Measurements from ENCODE around the gene MAML3.

Gene MAML3

GRCh38 chr4:139776235-139776634, 377.7 kb downstream of the MAML3 start:
- H3K9ac ChIP-seq (ENCODE audit: low read length), result no peak overlapping the region
- no peak overlapping the region for H3K27ac ChIP-seq (ENCODE audit: low read length)
- H3K27me3 ChIP-seq (ENCODE audit: low read depth, low read length), result peaks cover 51% of the 10 kb centered on the region
- TF ChIP-seq CTCF (IDR thresholded peaks at IDR 0.05; ENCODE audit: low read depth, low read length) (no peak), EZH2phosphoT487 (IDR thresholded peaks at IDR 0.05; ENCODE audit: low read depth) (no peak)
- no peaks in the 10 kb centered on the region for H4K20me1 ChIP-seq (ENCODE audit: insufficient read depth, low read length)
- H3K36me3 ChIP-seq (replicated peaks; ENCODE audit: low read depth, low read length), result no peaks in the 10 kb centered on the region
- no peaks in the 10 kb centered on the region for H3K4me1 ChIP-seq (ENCODE audit: low read length)
- no peaks in the 10 kb centered on the region for H3K79me2 ChIP-seq (ENCODE audit: low read length)
- no peak overlapping the region for H3K4me3 ChIP-seq (ENCODE audit: low read length)
- H3K9me3 ChIP-seq (ENCODE audit: insufficient read depth, low read length), result no peaks in the 10 kb centered on the region
- no peak overlapping the region for H3K4me2 ChIP-seq (ENCODE audit: low read length)
- H2AFZ ChIP-seq (ENCODE audit: low read depth, low read length), result no peak overlapping the region

GRCh38 chr4:139774759-139775487, 379.1 kb downstream of the MAML3 start:
- H4K20me1 ChIP-seq (ENCODE audit: insufficient read depth, low read length), result no peaks in the 10 kb centered on the region
- H3K4me1 ChIP-seq (ENCODE audit: low read length), result no peaks in the 10 kb centered on the region
- H3K79me2 ChIP-seq (ENCODE audit: low read length), result no peaks in the 10 kb centered on the region
- no peak overlapping the region for H2AFZ ChIP-seq (ENCODE audit: low read depth, low read length)
- no peaks in the 10 kb centered on the region for H3K36me3 ChIP-seq (replicated peaks; ENCODE audit: low read depth, low read length)
- H3K27ac ChIP-seq (ENCODE audit: low read length), result no peak overlapping the region
- peaks cover 64% of the 10 kb centered on the region for H3K27me3 ChIP-seq (ENCODE audit: low read depth, low read length)
- no peaks in the 10 kb centered on the region for H3K9me3 ChIP-seq (ENCODE audit: insufficient read depth, low read length)
- no peak overlapping the region for H3K9ac ChIP-seq (ENCODE audit: low read length)
- TF ChIP-seq CTCF (IDR thresholded peaks at IDR 0.05; ENCODE audit: low read depth, low read length), result no peak
- TF ChIP-seq EZH2phosphoT487 (IDR thresholded peaks at IDR 0.05; ENCODE audit: low read depth), result no peak
- no peak overlapping the region for H3K4me3 ChIP-seq (ENCODE audit: low read length)
- H3K4me2 ChIP-seq (ENCODE audit: low read length), result no peak overlapping the region

GRCh38 chr4:139773560-139774318, 380.2 kb downstream of the MAML3 start:
- Histone ChIP-seq H3K9ac (ENCODE audit: low read length) (no peak overlapping the region), H3K27me3 (ENCODE audit: low read depth, low read length) (peaks cover 72% of the 10 kb centered on the region), H3K36me3 (replicated peaks; ENCODE audit: low read depth, low read length) (no peaks in the 10 kb centered on the region), H3K4me2 (ENCODE audit: low read length) (no peak overlapping the region), H3K79me2 (ENCODE audit: low read length) (no peaks in the 10 kb centered on the region), H3K4me1 (ENCODE audit: low read length) (no peaks in the 10 kb centered on the region), H4K20me1 (ENCODE audit: insufficient read depth, low read length) (no peaks in the 10 kb centered on the region), H2AFZ (ENCODE audit: low read depth, low read length) (no peak overlapping the region), H3K4me3 (ENCODE audit: low read length) (no peak overlapping the region), H3K27ac (ENCODE audit: low read length) (no peak overlapping the region), H3K9me3 (ENCODE audit: insufficient read depth, low read length) (no peaks in the 10 kb centered on the region)
- TF ChIP-seq CTCF (IDR thresholded peaks at IDR 0.05; ENCODE audit: low read depth, low read length) (no peak), EZH2phosphoT487 (IDR thresholded peaks at IDR 0.05; ENCODE audit: low read depth) (no peak)

- no peaks in the 10 kb centered on the region for H3K36me3 ChIP-seq (replicated peaks; ENCODE audit: low read depth, low read length)
- H3K27me3 ChIP-seq (ENCODE audit: low read depth, low read length), result peaks cover 59% of the 10 kb centered on the region
- H4K20me1 ChIP-seq (ENCODE audit: insufficient read depth, low read length), result no peaks in the 10 kb centered on the region
- H3K4me2 ChIP-seq (ENCODE audit: low read length), result no peak overlapping the region
- H3K4me1 ChIP-seq (ENCODE audit: low read length), result peaks cover 16% of the 10 kb centered on the region
- H3K9ac ChIP-seq (ENCODE audit: low read length), result no peak overlapping the region
- H3K4me3 ChIP-seq (ENCODE audit: low read length), result no peak overlapping the region
- H2AFZ ChIP-seq (ENCODE audit: low read depth, low read length), result no peak overlapping the region
- H3K79me2 ChIP-seq (ENCODE audit: low read length), result no peaks in the 10 kb centered on the region
- H3K9me3 ChIP-seq (ENCODE audit: insufficient read depth, low read length), result no peaks in the 10 kb centered on the region
- TF ChIP-seq CTCF (IDR thresholded peaks at IDR 0.05; ENCODE audit: low read depth, low read length) (no peak), EZH2phosphoT487 (IDR thresholded peaks at IDR 0.05; ENCODE audit: low read depth) (no peak)
- no peak overlapping the region for H3K27ac ChIP-seq (ENCODE audit: low read length)
Measured at GRCh38 chr4:139770361-139770760, 383.6 kb downstream of the MAML3 start.
